ENCODE data around the gene RARS1.

RARS1 gene

DNA sequence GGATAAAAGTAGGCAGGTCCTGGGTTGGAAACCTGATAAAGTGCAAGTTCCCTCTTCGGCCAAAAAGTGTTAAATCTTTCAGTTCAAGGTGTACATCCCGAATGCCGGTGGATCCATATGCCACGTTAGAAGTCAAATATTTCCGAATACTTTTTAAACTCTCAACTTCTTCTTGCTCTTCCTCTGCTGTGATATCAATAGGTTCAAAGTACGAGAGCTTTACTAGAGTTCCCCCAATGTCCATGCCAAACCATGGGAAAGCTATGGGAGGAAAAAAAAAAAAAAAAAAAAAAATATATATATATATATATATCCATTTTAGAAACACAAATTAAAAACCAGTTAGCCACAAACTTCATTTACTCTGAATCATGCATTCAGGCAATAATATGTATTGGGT, 82.5 kb downstream of the RARS1 start:
- no peaks in the 10 kb centered on the region for H3K27me3 Mint-ChIP-seq
- no peaks in the 10 kb centered on the region for H3K9me3 Mint-ChIP-seq
- no peak overlapping the region for H3K27ac Mint-ChIP-seq
- peaks cover 15% of the 10 kb centered on the region for H3K36me3 Mint-ChIP-seq
- peaks cover 28% of the 10 kb centered on the region for H3K4me1 Mint-ChIP-seq
- H3K4me3 Mint-ChIP-seq = no peak overlapping the region
